HG02981 (cell line): ENCODE results near the gene PSMD2.

Experiments
- ATAC-seq: cut with Tn5 transposase; IDR thresholded peaks from one replicate; pipeline ENCODE4 v1.9.1; 2021; ENCODE audit warnings: mild to moderate bottlenecking, moderate library complexity; ENCODE audit not compliant: unreplicated experiment

The PSMD2 gene

GRCh38 chr3:184354121-184354728 lies 55.2 kb downstream of the PSMD2 start:
- ATAC-seq = no peak

GRCh38 chr3:184354754-184355153 lies 55.7 kb downstream of the PSMD2 start:
- ATAC-seq = no peak

GRCh38 chr3:184355261-184356040 lies 56.4 kb downstream of the PSMD2 start:
- ATAC-seq = no peak

GRCh38 chr3:184357248-184358123 lies 58.4 kb downstream of the PSMD2 start:
- no peak for ATAC-seq

GRCh38 chr3:184358124-184358767 lies 59.2 kb downstream of the PSMD2 start:
- ATAC-seq = no peak
